NCI-H82 (cell line): ENCODE results near the gene ZNF398.

Experiments used
- DNase-seq: peaks from one replicate; lab custom pipeline; 2025; lab: John Stamatoyannopoulos, UW

The ZNF398 gene

DNA sequence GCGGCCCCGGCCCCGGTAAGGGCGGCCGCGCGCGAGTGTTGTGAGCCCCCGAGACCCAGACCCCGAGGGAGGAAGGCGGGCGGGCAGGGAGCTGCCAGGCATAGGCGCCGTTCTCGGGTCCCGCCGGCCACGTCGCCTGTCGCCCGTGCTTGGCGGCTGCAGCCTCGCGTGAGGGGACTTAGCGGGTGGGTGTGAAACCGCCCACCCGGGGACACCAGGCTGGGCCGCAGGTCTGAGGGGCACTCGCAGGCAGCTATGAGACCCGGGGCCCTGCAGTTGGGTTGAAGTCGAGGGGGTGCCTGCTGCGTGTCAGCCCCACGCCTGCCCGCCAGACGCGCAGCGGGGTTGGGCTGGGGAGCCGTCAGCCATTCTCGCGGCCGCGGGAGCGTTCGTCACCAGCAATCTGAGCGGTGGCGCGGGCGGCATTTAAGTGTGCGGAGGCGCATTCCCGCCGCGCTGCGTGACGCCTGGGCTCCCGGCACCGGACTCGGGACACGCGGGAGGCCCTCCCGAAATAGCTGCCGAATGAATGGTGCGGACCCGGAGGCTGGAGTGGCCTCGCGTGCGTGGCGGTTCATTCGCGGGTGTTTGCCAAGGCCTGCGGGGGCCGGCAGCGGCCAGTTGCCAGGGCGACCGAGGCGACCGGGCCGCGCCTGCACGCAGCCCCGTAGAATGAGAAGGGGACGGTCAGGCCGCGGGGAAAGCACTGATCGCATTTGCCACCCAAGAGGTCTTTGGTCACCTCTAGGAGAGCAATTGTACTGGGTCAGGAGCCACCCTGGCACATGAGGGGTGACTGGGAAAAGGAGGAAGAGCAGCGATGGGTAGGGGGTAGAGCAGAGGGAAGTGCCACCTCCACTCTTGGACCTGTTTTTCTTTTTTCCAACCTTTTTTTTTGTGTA lies 750 bp downstream of the ZNF398 start:
- DNase-seq, result peak; percentile 59

DNA sequence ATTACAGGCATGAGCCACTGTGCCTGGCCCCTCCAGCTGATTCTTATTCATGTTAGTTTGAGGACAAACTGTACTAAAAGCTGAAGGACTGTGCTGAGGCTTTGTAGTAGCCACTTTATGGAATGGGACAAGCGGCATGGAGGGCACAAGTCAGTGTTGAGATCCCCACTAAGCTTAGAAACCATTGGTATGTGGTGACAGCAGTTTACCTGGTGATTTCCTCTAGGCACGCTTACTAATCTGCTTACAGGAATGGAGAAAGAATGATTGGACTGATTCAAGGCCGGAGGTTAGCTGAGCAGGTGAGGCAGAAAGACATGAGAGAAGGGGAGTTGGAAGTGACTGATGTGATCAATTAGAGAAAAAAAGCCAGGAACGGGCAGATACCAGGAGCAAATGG lies 3.7 kb downstream of the ZNF398 start:
- DNase-seq, result peak; percentile 14

DNA sequence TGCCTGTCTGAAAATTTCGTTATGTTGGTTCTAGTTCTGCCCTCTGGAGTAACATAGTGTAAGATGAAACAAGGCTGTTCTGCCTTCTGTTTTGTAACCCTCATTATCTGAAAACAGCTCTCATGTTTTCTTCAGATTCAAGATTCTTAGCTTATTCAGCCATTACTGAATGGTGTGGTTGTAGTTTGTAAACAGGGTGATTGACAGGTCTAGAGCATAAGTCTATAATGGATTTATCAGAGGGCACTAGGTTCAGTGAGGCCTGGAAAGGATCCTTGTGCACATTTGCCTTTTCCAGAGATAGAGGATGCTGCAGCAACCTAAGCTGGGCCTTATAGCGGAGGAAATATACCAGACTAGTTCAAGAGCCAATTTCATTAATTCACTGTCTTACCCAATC lies 6.1 kb downstream of the ZNF398 start:
- DNase-seq, result peak; percentile 57

DNA sequence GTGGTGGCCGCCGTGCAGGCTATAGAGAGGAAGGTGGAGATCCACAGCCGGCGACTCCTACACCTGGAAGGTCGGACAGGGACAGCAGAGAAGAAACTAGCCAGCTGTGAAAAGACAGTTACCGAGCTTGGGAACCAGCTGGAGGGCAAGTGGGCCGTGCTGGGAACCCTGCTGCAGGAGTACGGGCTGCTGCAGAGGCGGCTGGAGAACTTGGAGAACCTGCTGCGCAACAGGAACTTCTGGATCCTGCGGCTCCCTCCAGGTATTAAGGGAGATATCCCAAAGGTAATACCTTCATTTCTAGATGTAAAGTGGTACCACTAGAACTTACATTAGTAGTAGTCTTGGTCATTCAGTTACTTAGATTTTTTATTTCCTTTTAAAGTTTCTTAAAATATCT lies 6.8 kb downstream of the ZNF398 start:
- DNase-seq, result no peak

DNA sequence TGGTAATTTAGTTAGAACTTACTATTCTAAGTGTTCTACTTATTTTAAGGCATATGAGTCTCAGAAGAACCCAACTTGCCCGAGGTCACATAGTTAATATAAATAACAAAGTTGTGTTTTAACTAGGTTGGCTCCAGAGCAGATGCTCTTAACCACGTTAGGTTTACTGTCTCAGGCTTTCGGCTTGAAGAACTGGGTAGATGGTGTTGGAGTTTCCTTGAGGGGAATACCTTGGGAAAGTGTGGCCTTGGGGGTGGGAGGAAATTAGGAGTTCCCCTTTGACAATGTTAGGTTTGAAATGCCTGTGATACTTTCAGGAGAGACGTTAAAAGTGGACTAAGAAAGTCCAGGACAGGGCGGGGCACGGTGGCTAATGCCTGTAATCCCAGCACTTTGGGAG lies 9.6 kb downstream of the ZNF398 start:
- DNase-seq, result no peak

DNA sequence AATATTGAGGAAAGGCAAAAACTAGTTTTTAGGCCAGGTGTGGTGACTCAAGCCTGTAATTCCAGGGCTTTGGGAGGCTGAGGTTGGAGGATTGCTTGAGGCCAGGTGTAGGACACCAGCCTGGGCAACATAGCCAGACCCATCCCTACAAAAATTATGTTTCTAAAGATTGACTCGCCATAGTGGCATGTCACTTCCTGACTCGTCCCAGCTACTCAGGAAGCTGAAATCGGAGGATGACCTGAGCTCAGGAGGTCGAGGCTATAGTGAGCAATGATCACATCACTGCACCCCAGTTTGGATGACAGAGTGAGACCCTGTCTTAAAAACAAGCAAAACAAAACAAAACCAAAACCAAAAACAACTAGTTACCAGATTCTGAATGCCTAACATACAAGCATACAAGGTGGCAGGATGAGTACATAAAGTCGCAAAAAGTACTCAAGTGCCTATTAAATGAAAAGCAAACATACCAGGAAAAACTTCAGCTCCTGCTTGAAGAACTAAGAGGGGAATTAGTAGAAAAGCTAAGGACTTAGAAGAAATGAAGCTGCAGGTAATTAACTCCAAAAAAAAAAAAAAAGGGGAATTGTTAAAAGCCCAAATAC lies 14.1 kb downstream of the ZNF398 start:
- no peak for DNase-seq

DNA sequence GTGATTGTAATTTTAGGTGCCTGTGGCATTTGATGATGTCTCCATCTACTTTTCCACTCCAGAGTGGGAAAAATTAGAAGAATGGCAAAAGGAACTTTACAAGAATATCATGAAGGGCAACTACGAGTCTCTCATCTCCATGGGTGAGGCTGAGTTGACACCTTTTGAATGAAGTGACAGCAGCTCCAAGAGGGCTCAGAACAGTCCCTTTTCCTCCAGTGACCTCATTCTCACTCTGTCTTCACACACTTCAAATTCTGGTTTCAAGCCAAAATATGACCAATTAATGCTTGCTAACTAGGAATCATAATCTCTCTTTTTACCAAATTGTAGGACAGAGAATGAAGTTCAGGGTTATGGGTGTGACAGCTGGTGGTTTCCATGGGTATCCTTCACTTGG lies 18.9 kb downstream of the ZNF398 start:
- no peak for DNase-seq

DNA sequence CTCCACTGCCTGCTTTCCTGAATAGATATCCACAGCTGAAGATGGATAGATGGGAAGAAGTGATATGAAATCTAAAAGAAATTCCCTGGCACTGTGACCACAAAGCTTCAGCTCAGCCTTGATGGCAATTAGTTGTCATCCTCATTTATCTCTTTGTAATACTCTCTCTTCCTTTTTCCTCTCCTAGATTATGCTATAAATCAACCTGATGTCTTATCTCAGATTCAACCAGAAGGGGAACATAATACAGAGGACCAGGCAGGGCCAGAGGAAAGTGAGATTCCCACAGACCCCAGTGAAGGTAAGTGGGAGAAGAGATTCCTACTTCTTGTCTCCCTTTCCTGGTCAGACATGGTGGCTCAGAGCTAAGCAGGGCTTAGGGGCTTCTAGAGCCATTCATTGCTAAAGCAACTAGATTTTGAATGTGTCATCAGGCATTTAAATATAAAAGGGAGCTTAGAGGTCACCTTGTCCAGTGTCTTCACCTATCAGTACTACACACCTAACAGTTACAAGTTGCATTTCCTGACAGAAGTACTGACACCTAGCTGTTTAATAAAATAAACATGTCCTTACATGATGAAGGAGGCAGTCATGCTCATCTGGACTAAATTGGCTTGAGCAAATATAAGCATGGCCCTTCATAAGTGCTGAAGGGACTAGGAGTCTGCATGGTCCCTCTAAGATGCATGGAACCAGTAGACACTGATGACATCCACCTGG lies 19.5 kb downstream of the ZNF398 start:
- DNase-seq, result no peak

DNA sequence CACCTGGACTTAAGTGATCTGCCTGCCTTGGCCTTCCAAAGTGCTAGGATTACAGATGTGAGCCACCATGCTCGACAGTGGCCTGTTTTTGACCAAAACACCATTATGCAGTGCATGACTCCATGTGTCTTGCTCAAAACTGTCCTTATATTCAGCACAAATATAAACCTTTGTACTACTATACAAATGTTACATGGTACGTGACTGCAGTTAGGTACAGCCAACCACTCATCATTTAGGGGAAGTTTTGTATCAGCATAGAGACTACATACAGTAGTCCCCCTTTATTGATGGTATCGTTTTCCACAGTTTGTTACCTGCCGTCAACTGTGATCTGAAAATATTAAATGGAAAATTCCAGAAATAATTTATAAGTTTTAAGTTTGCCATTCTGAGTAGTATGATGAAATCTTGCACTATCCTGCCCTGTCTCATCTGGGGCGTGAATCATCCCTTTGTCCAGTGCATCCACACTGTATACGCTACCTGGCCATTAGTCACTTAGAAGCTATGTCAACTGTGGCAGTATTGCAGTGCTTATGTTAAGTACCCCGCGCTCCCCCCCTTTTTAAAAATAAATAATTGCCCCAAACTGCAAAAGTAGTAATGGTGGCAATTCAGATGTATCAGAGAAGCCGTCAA lies 24.8 kb downstream of the ZNF398 start:
- DNase-seq, result no peak

DNA sequence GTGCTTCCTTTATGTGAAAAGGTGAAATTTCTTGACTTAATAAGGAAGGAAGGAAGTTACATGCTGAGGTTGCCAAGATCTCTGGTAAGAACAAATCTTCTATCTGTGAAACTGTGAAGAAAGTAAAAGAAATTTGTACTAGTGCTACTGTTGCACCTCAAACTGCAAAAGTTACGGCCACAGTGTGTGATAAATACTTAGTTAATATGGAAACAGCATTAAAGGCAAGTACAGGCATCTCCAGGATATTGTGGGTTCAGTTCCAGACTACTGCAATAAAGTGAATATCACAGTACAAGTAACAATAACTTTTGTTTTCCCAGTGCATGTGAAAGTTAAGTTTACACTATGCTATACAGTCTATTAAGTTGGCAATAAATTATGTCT lies 25.3 kb downstream of the ZNF398 start:
- DNase-seq, result no peak

DNA sequence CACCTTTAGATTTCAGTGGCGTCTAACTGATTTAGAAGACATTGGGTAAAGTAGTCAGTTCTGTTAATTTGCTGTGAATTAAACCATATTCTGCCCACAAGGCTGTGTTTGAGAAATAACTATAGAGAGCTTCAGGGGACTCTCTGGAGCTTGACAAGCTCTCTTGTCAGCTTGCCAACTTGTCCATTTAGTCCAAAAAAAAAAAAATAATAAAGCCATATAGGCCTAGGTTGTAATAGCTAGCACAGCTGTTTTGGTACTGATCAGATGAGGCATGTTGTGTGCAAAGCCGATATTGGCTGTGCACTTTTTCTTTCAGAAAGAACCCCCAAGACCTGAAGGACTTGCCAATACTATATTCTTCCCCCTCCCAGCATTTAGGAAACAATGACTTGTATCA lies 27.9 kb downstream of the ZNF398 start:
- no peak for DNase-seq

DNA sequence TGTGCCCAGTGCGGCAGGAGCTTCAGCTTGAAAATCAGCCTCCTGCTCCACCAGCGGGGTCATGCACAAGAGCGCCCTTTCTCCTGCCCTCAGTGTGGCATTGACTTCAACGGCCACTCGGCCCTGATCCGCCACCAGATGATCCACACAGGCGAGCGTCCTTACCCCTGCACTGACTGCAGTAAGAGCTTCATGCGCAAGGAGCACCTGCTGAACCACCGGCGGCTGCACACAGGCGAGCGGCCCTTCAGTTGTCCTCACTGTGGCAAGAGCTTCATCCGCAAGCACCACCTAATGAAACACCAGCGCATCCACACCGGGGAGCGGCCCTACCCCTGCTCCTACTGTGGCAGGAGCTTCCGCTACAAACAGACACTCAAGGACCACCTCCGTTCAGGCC lies 32.0 kb downstream of the ZNF398 start:
- no peak for DNase-seq

DNA sequence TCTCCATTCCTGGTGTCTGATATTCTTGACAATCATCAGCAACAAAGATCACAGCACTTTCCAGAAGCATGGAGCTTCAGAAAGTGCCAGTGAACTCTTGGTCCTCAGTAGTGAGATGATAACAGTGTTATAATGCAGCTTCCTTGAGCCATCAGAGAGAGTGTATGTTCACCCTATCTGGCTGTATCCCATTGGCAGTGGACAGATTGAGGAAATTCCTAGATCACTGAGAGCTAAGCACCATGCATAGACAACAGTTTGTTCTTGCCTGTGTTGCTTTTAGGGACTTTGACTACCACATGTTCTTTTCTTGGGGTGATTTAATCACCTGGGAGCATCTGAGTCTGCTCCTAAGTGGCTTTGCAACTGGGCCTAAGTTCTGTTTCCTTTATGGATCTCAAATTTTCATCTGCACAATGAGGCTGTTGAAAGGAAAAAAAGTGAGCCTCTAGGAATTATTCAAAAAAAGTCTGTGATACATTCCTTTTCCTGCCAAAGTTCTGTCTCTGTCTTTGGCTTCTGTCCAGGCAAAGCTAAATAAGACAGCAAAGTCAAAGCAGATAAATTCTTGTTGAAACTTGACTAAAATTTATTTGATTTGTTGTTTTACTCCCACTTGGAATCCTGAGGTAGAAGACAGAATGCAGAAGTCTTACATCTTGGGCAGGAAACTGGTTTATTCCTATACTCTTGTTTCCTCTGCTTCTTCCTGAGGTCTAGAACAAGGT lies 33.6 kb downstream of the ZNF398 start:
- DNase-seq, result no peak

DNA sequence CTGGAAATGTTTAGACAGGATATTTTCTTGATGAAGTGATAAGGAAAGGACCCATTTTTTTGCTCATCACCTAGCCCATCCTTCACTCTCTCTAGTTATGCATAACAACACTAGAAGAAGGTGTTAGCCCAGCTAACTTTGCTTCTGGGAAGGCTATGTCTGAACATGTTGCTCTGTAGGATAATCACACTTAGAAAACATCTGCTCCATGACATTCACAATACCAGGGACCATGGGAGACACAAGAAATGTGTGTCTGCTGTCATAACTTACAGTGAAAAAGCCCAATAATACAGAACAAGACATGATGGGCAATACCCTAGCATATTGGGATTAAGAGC lies 34.2 kb downstream of the ZNF398 start:
- no peak for DNase-seq

DNA sequence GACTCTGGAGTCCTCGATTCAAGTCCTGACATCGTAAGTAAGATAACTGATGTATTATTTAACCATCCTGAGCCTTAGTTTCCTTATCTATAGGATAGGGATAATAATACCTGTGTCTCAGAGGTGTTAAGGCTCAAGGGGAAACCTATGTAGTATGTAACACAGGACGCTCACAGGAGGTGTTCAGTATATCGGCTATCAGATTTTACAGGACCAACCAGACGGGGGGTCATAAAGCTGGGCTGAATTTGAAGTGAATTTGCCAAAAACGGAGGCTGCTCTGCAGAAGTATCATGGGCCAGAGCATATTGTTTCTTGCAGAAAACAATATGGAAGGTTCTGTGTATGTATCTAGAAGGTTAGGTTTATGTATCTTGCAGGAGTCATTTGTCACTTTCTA lies 37.0 kb downstream of the ZNF398 start:
- DNase-seq, result no peak

DNA sequence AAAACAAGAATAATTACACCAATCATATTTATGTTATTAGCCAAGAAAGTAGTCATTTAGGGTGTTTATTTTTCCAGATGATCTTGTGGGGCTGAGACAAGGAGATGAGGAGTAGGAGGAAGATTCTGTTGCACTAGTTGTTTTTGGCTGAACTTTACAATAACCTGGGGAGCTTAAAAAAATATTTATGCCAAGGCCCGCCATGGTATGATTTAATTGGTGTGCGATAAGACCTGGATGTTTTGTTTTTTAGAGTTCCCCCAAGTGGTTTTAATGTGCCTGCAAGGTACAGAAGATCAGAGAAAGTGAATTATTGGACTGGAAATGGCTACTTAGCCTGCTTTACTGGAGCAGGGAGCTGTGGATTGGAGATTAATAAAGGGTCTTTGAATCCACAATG lies 41.0 kb downstream of the ZNF398 start:
- no peak for DNase-seq

DNA sequence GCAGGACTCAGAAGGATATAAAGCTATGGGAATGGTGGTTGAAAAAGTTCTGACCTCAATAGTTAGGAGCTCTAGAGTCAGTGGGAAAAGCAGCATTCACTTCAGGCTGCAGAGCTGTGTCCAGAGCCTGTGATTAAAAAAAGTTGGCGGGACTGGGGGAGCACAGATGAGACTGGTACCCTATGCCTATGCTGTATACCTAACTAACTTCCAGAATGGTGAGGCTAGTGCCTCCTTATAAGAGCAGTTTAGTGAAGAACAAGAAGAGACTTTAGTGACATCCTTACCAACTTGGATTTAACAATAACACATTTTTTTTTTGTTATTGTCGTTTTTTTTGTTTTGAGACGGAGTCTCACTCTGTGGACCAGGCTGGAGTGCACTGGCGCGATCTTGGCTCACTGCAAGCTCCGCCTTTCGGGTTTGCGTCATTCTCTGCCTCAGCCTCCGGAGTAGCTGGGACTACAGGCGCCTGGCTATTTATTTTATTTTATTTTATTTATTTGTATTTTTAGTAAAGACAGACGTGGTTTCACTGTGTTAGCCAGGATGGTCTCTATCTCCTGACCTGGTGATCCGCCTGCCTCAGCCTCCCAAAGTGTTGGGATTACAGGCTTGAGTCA lies 41.5 kb downstream of the ZNF398 start:
- no peak for DNase-seq

DNA sequence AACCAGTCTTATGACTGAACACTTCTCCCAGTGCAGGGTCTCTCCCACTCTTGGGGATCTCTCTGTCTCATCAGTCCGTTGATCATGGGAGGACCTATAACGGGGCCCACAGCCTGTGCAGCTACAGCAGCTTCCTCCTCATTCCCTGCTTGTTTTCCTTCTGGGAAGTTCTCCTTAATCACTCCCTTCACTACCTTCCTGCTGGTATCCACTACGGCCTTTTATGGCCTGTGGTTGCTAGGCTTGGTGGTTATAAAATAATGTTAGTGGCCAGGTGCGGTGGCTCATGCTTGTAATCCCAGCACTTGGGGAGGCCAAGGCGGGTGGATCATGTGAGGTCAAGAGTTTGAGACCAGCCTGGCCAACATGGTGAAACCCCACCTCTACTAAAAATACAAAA lies 44.6 kb downstream of the ZNF398 start:
- DNase-seq, result no peak

DNA sequence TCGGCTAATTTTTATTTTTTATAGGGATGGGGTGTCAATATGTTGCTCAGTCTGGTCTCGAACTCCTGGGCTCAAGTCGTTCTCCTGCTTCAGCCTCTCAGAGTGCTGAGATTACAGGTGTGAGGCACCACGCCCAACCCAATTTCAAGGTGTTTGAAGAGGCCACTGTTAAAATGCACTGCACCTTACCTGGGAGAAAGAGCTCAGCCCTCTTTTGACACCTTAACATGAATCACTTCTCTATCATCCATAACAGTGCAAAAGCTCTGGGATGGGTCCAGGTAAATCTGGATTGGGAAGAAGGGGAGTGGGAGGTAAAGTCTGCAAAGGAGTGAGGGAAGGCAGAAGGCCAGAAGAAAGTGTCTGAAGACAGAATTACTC lies 47.5 kb downstream of the ZNF398 start:
- no peak for DNase-seq

DNA sequence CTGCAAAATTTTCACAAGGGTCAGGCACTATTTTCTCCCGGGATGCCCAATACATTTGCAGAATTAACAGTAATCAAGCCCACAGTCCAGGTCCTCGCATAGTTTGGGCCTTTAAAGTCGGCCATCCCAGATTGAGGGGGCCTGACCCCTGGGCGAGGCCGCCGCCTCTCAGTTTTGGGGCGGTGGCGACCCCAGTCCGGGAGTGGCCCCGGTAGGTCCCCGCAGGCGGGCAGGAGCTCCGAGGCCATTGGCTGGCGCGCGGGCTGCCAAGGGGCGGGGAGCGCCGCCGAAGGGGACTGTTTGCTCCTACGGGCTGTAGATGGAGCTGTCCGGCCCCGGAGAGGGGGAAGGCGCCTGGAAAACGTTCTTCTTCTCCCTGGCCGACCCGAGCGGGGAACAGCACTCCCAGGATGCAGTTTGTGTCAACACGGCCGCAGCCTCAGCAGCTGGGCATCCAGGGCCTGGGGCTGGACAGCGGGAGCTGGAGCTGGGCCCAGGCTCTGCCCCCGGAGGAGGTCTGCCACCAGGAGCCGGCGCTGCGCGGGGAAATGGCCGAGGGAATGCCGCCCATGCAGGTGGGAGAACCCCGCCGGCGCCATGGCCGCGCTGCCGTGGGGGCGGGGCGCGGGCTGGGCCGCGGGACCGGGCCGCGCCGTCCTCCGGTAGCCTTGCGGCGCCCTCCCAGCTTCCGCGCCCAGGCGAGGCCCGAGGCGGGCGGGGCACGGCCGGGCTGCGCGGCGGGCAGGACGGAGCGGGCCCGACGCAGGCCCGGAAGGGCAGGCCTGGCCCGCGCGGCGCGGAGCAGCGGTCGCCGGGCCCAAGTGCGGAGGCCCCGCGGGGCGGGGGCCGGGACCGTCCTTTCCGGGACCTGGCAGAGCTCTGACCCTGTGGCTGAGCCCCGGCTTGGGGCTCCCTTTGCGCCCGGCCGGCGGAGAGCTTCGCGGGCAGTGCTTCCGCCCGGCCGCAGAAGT lies 48.2 kb downstream of the ZNF398 start, which contains the start of gene ZNF282:
Gene ZNF282 (plus strand): TSS at position 367 of the 971 bp plus-strand sequence. CDS start 44 bp downstream, at position 411.
- DNase-seq, result peak; percentile 95
